PC-9 (cell line): ENCODE results near the gene C10orf105. TPM values are rescaled to one million over a fixed set of nuclear protein-coding genes. Genes with fewer than 3 reads are reported as not detected.

Experiments
- BruUV-seq: library from RNA; stranded (reverse); fragments of 400-500 nt; replicated peaks from 2 replicates; lab custom pipeline; 2021; lab: Mats Ljungman, UMichigan
- CTCF ChIA-PET: fragments of 300-600 bp; sonication (Branson Sonifier 250); formaldehyde crosslinking; loops from one replicate; lab custom pipeline; 2022; ENCODE audit warnings: antibody characterized with exemption; lab: Charles Lee
- POLR2A ChIA-PET: fragments of 300-600 bp; sonication (Branson Sonifier 250); formaldehyde crosslinking; loops from one replicate; lab custom pipeline; 2022; ENCODE audit warnings: antibody characterized with exemption; ENCODE audit not compliant: unreplicated experiment; lab: Charles Lee
- DNase-seq, 2 experiments: peaks; one replicate each; pipeline versions ENCODE4 v3.0.0 to v3.0.0-alpha.2; 2015 to 2022; ENCODE audit warnings: mixed read lengths in 1 of 2
- H2AFZ ChIP-seq: fragments of 200-600 bp; sonication (generic); 2 replicates; pipeline ENCODE4 v1.8.1; 2017; ENCODE audit warnings: antibody characterized with exemption
- H3F3A ChIP-seq: fragments of 200-600 bp; sonication (generic); 2 replicates; pipeline ENCODE4 v1.8.1; 2017; ENCODE audit warnings: antibody characterized with exemption, mild to moderate bottlenecking, low read depth; ENCODE audit not compliant: insufficient read depth
- H3K27ac ChIP-seq: fragments of 200-600 bp; sonication (generic); 2 replicates; pipeline ENCODE4 v1.6.1; 2016; ENCODE audit warnings: mixed run types
- H3K27me3 ChIP-seq: fragments of 200-600 bp; sonication (generic); 2 replicates; pipeline ENCODE4 v1.6.1; 2016; ENCODE audit warnings: low read depth, mixed run types; ENCODE audit not compliant: insufficient read depth
- H3K36me3 ChIP-seq: fragments of 200-600 bp; sonication (generic); 2 replicates; pipeline ENCODE4 v1.6.1; 2016; ENCODE audit warnings: low read depth, mixed run types
- H3K4me1 ChIP-seq: fragments of 200-600 bp; sonication (generic); replicated peaks from 2 replicates; pipeline ENCODE4 v1.6.1; 2016; ENCODE audit warnings: mixed run types; ENCODE audit not compliant: insufficient read depth
- H3K4me2 ChIP-seq: fragments of 200-600 bp; sonication (generic); 2 replicates; pipeline ENCODE4 v1.6.1; 2017; ENCODE audit warnings: mixed run types
- H3K4me3 ChIP-seq: fragments of 200-600 bp; sonication (generic); 2 replicates; pipeline ENCODE4 v1.6.1; 2016; ENCODE audit warnings: mixed run types
- H3K79me2 ChIP-seq: fragments of 200-600 bp; sonication (generic); 2 replicates; pipeline ENCODE4 v1.6.1; 2017; ENCODE audit warnings: low read depth, mixed run types
- H3K9me2 ChIP-seq: fragments of 200-600 bp; sonication (generic); 2 replicates; pipeline ENCODE4 v1.8.1; 2017; ENCODE audit warnings: mild to moderate bottlenecking; ENCODE audit not compliant: insufficient read depth
- H3K9me3 ChIP-seq: fragments of 200-600 bp; sonication (generic); 2 replicates; pipeline ENCODE4 v1.8.1; 2016; ENCODE audit warnings: low read depth; ENCODE audit not compliant: insufficient read depth
- H4K20me1 ChIP-seq: fragments of 200-600 bp; sonication (generic); 2 replicates; pipeline ENCODE4 v1.8.1; 2017; ENCODE audit not compliant: insufficient read depth
- EZH2 ChIP-seq: fragments of 200-600 bp; sonication (generic); IDR thresholded peaks from 2 replicates; pipeline ENCODE4 v1.8.0; 2017; ENCODE audit warnings: antibody characterized with exemption, low read depth
- intact Hi-C: fragments of 100-400 bp; cut with micrococcal nuclease; formaldehyde crosslinking; loops from one replicate; pipeline ENCODE4 v1.10.0; 2022; ENCODE audit not compliant: unreplicated experiment
- total RNA-seq: library from RNA; stranded (reverse); gene quantifications from 2 replicates; pipeline ENCODE4 v1.2.3, GENCODE V29; 2021
- TF ChIP-seq, protein P1 (sequence below): fragments of 200-600 bp; sonication (generic); conservative IDR thresholded peaks from 2 replicates; pipeline ENCODE4 v1.6.1; 2017; ENCODE audit warnings: mixed run types, antibody characterized with exemption, mild to moderate bottlenecking, moderate library complexity

C10orf105 gene
- total RNA-seq, 1 experiment from 2014 or later, result not detected

DNA sequence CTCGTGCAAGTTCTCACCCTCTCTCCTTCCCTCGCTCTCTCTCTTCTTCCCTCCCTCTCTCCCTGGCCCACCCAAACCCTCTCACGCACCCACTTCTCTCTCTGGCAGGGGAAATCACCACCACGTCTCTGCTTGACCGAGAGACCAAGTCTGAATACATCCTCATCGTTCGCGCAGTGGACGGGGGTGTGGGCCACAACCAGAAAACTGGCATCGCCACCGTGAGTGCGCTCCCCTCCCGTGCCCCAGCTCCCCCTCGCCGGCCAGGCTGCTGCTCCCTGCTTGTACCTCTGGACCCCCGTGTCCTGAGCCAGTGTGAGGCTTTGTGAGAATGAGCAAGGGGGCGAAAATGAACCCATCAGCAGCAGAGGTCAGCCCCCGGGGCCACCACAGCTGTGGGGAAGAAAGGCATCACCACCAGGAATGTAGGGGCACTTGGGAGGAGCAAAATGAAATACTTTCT lies 25.5 kb downstream of the C10orf105 start:
- H3K27me3 ChIP-seq, result no peaks in the 10 kb centered on the region
- H2AFZ ChIP-seq, result no peak overlapping the region
- ChIA-PET POLR2A (interaction anchor here (0.7 kb wide), 1 partner anchor 15 kb away, joined by 4 read pairs; no protein-coding TSS in a partner anchor), CTCF (interaction anchor here (0.8 to 1.1 kb wide), 2 partner anchors 13 to 86 kb away, joined by 3 to 4 read pairs; no protein-coding TSS in a partner anchor)
- H3K36me3 ChIP-seq, result no peaks in the 10 kb centered on the region
- peaks cover 2% of the 10 kb centered on the region; the same call in 1 of the 2 replicates for H3F3A ChIP-seq
- no peaks in the 10 kb centered on the region for H3K9me2 ChIP-seq
- H3K4me3 ChIP-seq, result no peak overlapping the region
- no peak overlapping the region for H3K4me2 ChIP-seq
- intact Hi-C loops, result loop anchor here (5.0 kb wide), 1 partner anchor 72 kb away; no protein-coding TSS in a partner anchor
- DNase-seq, result no peak
- no TSS peak for BruUV-seq
- TF ChIP-seq EZH2, result no peak
- TF ChIP-seq, protein P1, sequence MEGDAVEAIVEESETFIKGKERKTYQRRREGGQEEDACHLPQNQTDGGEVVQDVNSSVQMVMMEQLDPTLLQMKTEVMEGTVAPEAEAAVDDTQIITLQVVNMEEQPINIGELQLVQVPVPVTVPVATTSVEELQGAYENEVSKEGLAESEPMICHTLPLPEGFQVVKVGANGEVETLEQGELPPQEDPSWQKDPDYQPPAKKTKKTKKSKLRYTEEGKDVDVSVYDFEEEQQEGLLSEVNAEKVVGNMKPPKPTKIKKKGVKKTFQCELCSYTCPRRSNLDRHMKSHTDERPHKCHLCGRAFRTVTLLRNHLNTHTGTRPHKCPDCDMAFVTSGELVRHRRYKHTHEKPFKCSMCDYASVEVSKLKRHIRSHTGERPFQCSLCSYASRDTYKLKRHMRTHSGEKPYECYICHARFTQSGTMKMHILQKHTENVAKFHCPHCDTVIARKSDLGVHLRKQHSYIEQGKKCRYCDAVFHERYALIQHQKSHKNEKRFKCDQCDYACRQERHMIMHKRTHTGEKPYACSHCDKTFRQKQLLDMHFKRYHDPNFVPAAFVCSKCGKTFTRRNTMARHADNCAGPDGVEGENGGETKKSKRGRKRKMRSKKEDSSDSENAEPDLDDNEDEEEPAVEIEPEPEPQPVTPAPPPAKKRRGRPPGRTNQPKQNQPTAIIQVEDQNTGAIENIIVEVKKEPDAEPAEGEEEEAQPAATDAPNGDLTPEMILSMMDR, result no peak
- H4K20me1 ChIP-seq, result no peaks in the 10 kb centered on the region
- H3K27ac ChIP-seq, result no peak overlapping the region
- H3K79me2 ChIP-seq, result no peaks in the 10 kb centered on the region
- H3K9me3 ChIP-seq, result no peaks in the 10 kb centered on the region
- H3K4me1 ChIP-seq, result peaks cover 27% of the 10 kb centered on the region

DNA sequence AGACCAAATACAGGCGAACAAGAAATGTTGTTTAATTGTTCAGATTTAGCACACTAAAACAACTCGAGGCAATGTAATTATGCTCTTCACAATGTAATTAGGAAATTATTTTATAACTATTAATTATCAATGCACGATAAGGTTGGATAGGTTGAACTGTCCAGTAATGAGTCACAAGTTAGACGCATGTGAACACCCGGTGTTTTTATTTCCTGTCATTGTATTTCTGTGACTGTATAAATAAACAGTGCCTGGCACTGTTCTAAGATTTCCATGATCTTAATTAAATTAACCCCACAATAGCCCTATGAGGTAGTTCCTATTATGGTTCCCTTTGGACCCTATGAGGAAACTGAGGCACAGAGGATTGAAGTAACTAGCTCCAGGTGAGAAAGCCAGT lies 26.2 kb downstream of the C10orf105 start:
- TF ChIP-seq, protein P1, result no peak
- no peak for TF ChIP-seq EZH2
- no peak overlapping the region for H3K27ac ChIP-seq
- H3K27me3 ChIP-seq, result no peaks in the 10 kb centered on the region
- H3K9me3 ChIP-seq, result no peaks in the 10 kb centered on the region
- H3K9me2 ChIP-seq, result no peaks in the 10 kb centered on the region
- H3K4me1 ChIP-seq, result peaks cover 24% of the 10 kb centered on the region
- CTCF ChIA-PET, result interaction anchor here (0.8 to 1.1 kb wide), 3 partner anchors 14 to 163 kb away, joined by 3 to 4 read pairs (median 4); no protein-coding TSS in a partner anchor
- intact Hi-C loops, result loop anchor here (5.0 kb wide), 1 partner anchor 71 kb away; no protein-coding TSS in a partner anchor
- POLR2A ChIA-PET, result no interaction called here
- no TSS peak for BruUV-seq
- H3F3A ChIP-seq, result no peaks in the 10 kb centered on the region; the same call in 1 of the 2 replicates
- H3K36me3 ChIP-seq, result no peaks in the 10 kb centered on the region
- no peak overlapping the region for H2AFZ ChIP-seq
- no peak for DNase-seq
- H3K4me3 ChIP-seq, result no peak overlapping the region
- H3K79me2 ChIP-seq, result no peaks in the 10 kb centered on the region
- H4K20me1 ChIP-seq, result no peaks in the 10 kb centered on the region
- peak overlapping the region; percentile 21 for H3K4me2 ChIP-seq

DNA sequence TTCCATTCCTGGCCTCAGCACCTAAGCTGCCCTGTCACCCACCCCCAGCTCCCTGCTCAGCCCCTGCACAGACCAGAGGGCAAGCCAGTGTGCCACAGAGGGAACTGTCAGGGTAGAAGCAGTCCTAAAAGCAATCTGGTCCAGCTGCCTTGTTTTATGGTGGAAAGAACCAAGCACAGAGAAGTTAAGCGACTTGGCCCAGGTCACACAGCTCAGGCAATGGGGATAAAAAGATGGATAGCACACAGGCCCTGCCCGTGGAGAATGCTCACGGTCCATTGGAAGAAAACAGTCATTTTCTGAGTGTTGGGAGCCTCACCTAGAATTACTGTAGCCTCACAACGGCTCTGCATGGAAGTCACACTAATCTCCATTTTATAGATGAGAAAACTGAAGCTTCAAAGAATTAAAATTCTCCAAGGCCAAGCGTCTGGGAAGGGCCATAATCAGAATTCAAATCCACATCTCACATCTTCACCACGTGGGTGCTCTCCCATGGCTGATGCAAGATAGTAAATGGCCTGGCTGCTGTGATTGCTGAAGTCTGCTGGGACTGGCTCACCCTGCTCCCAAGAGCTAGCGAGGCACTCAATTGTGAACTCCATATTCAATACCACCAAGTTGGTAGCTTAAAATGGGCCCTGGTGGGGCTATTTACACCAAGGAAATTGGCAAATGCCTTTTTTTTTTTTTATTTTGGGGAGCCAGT lies 26.8 kb downstream of the C10orf105 start:
- BruUV-seq, result no TSS peak
- H3K4me2 ChIP-seq, result peak overlapping the region; percentile 21

More for the DNA sequence above, 26.8 kb downstream of the C10orf105 start:
- Histone ChIP-seq H2AFZ (no peak overlapping the region), H3K36me3 (no peaks in the 10 kb centered on the region), H3F3A (no peaks in the 10 kb centered on the region; the same call in 1 of the 2 replicates), H3K27me3 (no peaks in the 10 kb centered on the region), H3K9me2 (no peaks in the 10 kb centered on the region), H3K27ac (no peak overlapping the region), H3K4me1 (peaks cover 17% of the 10 kb centered on the region), H3K4me3 (no peak overlapping the region), H4K20me1 (no peaks in the 10 kb centered on the region), H3K9me3 (no peaks in the 10 kb centered on the region), H3K79me2 (no peaks in the 10 kb centered on the region)
- no peak for DNase-seq
- POLR2A ChIA-PET, result no interaction called here
- CTCF ChIA-PET, result interaction anchor here (0.6 to 0.8 kb wide), 4 partner anchors 21 to 163 kb away, joined by 3 to 5 read pairs (median 4); no protein-coding TSS in a partner anchor
- TF ChIP-seq, protein P1, result no peak
- TF ChIP-seq EZH2, result no peak
- intact Hi-C loops, result loop anchor here (5.0 kb wide), 1 partner anchor 70 kb away; no protein-coding TSS in a partner anchor
